Activated CD4-positive, alpha-beta T cell treated with anti-CD3 and anti-CD28 coated beads, Interleukin-2, amount 10 ng/mL, durations not matched to agents 24 days and 14 days (primary cell): ENCODE results near the gene RRAD. TPM values are rescaled to one million over a fixed set of nuclear protein-coding genes. Genes with fewer than 3 reads are reported as not detected.
"Not testable (repeated sequence)": the region's sequence is repeated elsewhere in the genome, so short reads cannot be mapped to it uniquely, and the experiment has no call there.

Experiments used
- DNase-seq: peaks from one replicate; pipeline ENCODE4 v3.0.0; 2022
- H3K27ac Mint-ChIP-seq: one replicate; pipeline ENCODE4 v1.8.0; 2022; ENCODE audit warnings: mild to moderate bottlenecking, mixed read lengths
- H3K27me3 Mint-ChIP-seq: one replicate; pipeline ENCODE4 v1.8.0; 2022; ENCODE audit warnings: mixed read lengths
- H3K36me3 Mint-ChIP-seq: one replicate; pipeline ENCODE4 v1.8.0; 2022; ENCODE audit warnings: low read depth, mild to moderate bottlenecking, mixed read lengths
- H3K4me1 Mint-ChIP-seq: one replicate; pipeline ENCODE4 v1.8.0; 2021; ENCODE audit warnings: mixed read lengths
- H3K4me3 Mint-ChIP-seq: one replicate; pipeline ENCODE4 v1.8.0; 2022; ENCODE audit warnings: mild to moderate bottlenecking, moderate library complexity, mixed read lengths
- H3K9me3 Mint-ChIP-seq: one replicate; pipeline ENCODE4 v1.8.0; 2021; ENCODE audit warnings: mixed read lengths
- intact Hi-C: fragments of 100-400 bp; cut with micrococcal nuclease; formaldehyde crosslinking; loops from one replicate; pipeline ENCODE4 v1.15.1; 2023
- total RNA-seq: library from RNA; stranded (reverse); gene quantifications from 2 replicates; pipeline ENCODE4 v1.2.3, GENCODE V29; 2022

Gene RRAD
- total RNA-seq, 1 donor from 2014 or later: 1.3 TPM

DNA sequence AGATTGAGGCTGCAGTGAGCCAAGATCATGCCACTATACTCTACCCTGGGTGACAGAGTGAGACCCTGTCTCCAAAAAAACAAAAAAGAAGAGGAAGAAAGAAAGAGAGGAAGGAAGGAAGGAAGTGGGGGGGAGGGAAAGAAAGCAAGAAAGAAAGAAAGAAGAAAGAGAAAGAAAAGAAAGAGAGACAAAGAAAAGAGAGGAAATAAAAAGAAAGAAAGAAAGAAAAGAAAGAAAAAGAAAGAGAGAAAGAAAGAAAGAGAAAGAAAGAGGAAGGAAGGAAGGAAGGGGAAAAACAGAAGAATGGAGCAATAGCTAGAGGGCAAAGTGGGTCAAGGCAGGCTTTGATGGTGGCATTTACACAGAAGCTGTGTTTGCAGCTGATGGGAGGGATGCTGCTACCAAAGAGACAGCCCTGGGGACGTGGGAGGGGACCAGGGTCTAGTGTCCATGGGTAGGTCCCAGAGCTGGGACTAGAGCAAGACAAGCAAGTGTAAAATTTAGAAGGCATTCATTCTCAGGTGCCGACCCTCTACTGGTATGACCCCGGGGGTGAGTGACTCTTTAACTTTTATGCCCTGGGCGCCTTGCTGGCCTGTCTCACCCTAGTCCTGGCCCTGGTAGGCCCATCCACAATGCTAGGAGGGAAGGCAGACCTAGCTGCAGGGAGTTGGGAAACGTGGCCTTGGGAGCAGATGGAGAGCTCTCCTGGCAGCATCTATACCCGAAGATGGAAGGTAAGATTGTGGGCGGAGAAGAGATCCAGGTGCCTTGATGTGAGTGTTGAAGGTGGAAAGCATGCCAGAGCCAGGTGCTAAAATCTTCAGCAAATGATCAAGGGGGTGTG, 33.7 kb upstream of the RRAD start:
- H3K36me3 Mint-ChIP-seq: no peaks in the 10 kb centered on the region
- H3K27ac Mint-ChIP-seq: no peak overlapping the region
- H3K4me1 Mint-ChIP-seq: peaks cover 35% of the 10 kb centered on the region
- no peak overlapping the region for H3K4me3 Mint-ChIP-seq
- no peaks in the 10 kb centered on the region for H3K9me3 Mint-ChIP-seq
- intact Hi-C loops: no loop called here
- no peak for DNase-seq
- no peaks in the 10 kb centered on the region for H3K27me3 Mint-ChIP-seq

DNA sequence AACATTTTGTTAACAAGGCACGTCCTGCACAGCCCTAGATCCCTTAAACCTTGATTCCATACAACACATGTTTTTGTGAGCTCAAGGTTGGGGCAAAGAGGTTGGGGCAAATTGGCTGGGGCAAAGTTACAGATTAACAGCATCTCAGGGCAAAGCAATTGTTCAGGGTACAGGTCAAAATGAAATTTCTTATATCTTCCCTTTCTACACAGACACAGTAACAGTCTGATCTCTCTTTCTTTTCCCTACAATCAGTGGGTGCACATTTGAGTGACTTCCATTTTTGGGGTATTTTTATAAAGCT, 30.8 kb upstream of the RRAD start:
- H3K27ac Mint-ChIP-seq, H3K9me3 Mint-ChIP-seq, intact Hi-C loops: not testable (repeated sequence)

DNA sequence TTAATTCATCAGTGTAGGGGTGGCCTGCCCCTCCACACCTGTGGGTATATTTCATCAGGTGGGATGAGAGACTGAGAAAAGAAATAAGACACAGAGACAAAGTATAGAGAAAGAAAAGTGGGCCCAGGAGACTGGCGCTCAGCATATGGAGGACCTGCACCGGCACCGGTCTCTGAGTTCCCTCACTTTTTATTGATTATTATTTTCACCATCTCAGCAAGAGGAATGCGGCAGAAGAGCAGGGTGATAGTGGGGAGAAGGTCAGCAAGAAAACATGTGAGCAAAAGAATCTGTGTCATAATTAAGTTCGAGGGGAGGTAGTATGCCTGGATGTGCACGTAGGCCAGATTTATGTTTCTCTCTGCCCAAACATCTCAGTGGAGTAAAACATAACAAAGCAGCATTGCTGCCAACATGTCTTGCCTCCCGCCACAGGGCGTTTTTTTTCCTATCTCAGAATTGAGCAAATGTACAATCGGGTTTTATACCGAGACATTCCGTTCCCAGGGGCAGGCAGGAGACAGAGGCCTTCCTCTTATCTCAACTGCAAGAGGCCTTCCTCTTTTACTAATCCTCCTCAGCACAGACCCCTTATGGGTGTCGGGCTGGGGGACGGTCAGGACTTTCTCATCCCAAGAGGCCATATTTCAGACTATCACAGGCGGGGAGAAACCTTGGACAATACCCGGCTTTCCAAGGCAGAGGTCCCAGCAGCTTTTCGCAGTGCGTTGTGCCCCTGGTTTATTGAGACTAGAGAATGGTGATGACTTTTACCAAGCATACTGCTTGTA, 30.2 kb upstream of the RRAD start:
- H3K4me3 Mint-ChIP-seq, DNase-seq, H3K36me3 Mint-ChIP-seq, H3K27ac Mint-ChIP-seq, H3K9me3 Mint-ChIP-seq: not testable (repeated sequence)
- H3K27me3 Mint-ChIP-seq: peaks cover 17% of the 10 kb centered on the region
- H3K4me1 Mint-ChIP-seq: peaks cover 24% of the 10 kb centered on the region
- intact Hi-C loops: loop anchor here (2.0 kb wide), 2 partner anchors 21 to 59 kb away; no protein-coding TSS in a partner anchor

More for the DNA sequence above, 30.8 kb upstream of the RRAD start:
- not testable (repeated sequence) for H3K4me3 Mint-ChIP-seq, DNase-seq, H3K36me3 Mint-ChIP-seq
- Mint-ChIP-seq H3K4me1 (peaks cover 29% of the 10 kb centered on the region), H3K27me3 (peaks cover 15% of the 10 kb centered on the region)

DNA sequence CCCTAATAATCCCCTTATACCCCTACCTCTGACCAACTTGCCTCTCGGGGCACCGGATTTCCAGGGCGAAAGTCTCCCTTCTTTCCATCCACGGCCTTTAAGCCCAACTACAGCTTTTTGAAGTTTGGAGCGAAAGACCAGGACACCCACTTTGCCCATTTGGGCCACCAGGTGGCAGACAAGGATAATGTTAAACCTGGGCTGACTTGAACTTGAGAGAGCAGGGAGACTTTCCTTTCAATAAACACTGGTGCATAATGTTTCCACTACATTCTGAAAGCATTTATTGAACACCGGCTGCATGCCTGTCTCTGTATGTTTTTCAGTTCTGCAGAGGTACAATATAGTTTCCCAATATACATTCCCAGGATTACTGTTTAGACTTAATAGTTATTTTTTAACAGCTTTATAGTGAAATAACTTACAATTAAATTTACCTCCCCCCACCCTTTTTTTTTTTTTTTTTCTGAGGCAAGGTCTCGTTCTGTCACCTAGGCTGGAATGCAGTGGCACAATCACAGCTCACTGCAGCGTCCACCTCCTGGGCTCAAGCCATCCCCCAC, 28.8 kb upstream of the RRAD start:
- no peaks in the 10 kb centered on the region for H3K9me3 Mint-ChIP-seq
- DNase-seq: peak; percentile 95
- no peak overlapping the region for H3K27ac Mint-ChIP-seq
- no peaks in the 10 kb centered on the region for H3K36me3 Mint-ChIP-seq
- H3K27me3 Mint-ChIP-seq: peaks cover 28% of the 10 kb centered on the region
- peaks cover 24% of the 10 kb centered on the region for H3K4me1 Mint-ChIP-seq
- intact Hi-C loops: loop anchor here (1.0 to 2.0 kb wide), 4 partner anchors 23 to 231 kb away; no protein-coding TSS in a partner anchor
- no peak overlapping the region for H3K4me3 Mint-ChIP-seq

DNA sequence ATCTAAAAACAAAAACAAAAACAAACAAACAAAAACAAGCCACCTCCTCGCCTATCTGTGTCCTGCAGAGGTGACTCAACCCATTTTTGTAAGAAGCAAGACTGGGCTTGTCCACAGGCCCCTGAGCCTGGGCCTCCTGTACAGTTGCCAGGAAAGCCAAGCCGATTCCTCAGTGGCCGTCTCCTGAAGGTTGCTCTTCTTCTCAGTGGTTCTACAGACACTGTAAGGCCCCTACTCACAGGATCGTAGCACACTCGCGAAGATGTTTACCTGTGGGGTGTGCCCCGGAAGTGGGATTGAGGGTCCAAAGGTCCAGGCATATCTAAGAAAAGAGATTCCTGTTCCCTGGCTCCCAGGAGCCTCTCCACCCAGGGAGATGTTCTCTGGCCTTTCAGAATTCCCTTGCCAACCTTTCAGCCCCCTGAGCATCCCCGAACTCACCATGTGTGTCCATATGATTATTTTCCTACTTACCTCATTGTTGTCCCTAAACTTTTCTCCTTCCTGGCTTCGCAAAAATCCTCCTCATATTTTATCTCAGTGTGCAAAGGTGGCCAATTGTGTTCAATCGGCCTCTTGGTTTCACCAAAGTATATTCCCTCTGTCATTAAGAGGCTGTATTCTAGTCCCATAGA, 28.2 kb upstream of the RRAD start:
- peaks cover 34% of the 10 kb centered on the region for H3K27me3 Mint-ChIP-seq
- H3K36me3 Mint-ChIP-seq: no peaks in the 10 kb centered on the region
- DNase-seq: no peak
- H3K27ac Mint-ChIP-seq: no peak overlapping the region
- no peak overlapping the region for H3K4me3 Mint-ChIP-seq
- H3K4me1 Mint-ChIP-seq: peaks cover 20% of the 10 kb centered on the region
- intact Hi-C loops: loop anchor here (1.0 to 2.0 kb wide), 4 partner anchors 23 to 232 kb away; no protein-coding TSS in a partner anchor
- H3K9me3 Mint-ChIP-seq: no peaks in the 10 kb centered on the region

DNA sequence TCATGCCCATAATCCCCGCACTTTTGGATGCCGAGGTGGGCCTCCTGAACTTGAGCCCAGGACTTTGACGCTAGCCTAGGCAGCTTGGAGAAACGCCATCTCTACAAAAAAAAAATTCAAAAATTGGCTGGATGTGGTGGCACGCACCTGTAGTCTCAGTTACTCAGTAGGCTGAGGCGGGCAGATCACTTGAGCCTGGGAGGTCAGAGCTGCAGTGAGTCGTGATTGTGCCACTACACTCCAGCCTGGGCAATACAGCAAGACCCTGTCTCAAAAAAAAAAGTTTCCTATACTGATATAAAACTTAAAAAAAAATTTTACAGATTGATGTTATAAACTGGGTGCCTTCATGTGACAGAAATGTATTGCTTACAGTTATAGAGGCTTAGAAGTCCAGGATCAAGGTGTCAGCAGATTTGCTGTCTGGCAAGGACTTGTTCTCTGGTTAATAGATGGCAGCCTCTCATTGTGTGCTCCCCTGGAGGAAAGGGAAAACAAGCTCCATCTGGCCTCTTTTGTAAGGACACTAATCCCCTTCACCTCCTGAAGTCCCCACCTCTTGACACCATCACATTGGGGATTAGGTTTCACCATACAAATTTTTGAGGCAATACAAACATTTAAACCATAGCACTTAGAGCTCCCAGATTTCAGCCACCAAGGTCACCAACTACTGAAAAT, 27.2 kb upstream of the RRAD start:
- Mint-ChIP-seq H3K9me3 (no peaks in the 10 kb centered on the region), H3K36me3 (no peaks in the 10 kb centered on the region), H3K4me1 (peaks cover 18% of the 10 kb centered on the region), H3K27me3 (peaks cover 40% of the 10 kb centered on the region), H3K4me3 (no peak overlapping the region), H3K27ac (no peak overlapping the region)
- DNase-seq: no peak
- intact Hi-C loops: no loop called here

DNA sequence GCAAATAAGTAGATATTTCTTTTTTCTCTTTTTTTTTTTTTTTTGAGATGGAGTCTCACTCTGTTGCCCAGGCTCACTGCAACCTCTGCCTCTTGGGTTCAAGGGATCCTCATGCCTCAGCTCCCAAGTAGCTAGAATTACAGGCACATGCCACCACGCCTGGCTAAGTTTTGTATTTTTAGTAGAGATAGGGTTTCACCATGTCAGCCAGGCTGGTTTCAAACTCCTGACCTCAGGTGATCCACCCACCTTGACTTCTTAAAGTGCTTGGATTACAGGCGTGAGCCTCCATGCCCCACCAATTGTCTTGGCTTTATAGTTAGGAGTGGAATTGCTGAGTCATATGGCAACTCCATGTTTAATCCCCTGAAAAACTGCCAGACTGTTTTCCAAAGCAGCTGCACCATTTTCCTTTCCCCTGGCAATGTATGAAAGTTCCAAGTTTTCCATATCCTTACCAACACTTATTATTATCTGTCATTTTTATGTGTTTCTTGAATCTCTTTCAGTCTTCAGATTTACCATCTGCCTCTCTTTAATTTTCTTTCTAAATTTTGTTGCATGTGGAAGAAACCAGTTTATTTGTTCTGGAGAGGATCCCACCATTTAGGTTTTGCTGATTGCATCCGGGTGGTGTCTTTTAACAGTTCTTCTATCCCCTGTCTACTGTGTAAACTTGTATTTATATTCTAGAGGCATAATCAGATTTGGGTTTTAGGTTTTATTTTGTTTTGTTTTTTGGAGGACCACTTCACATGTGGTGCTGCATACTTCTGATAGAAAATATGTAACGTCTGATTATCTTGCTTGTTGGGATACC, 25.8 kb upstream of the RRAD start:
- H3K9me3 Mint-ChIP-seq: no peaks in the 10 kb centered on the region
- peaks cover 22% of the 10 kb centered on the region for H3K4me1 Mint-ChIP-seq
- DNase-seq: no peak
- intact Hi-C loops: no loop called here
- no peak overlapping the region for H3K27ac Mint-ChIP-seq
- peaks cover 40% of the 10 kb centered on the region for H3K27me3 Mint-ChIP-seq
- H3K36me3 Mint-ChIP-seq: no peaks in the 10 kb centered on the region
- no peak overlapping the region for H3K4me3 Mint-ChIP-seq

DNA sequence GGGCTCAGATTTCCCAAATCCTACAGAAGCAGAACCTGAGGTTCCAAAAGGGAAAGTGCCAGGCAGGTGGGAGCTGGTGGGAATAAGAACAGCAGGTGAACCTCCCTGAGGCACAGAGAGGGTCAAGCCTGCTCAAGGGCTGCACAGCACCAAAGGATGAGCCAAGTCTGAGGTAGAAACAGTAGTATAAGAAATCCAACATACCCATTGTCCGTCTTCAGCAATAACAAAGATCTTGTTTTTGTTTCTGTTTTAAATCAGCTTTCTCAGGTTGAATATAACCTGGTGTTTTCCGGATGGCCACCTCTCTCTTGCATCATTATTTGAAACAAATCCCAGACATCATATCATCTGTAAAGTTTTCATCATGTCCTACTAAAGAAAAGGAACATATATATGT, 25.1 kb upstream of the RRAD start:
- Mint-ChIP-seq H3K4me1 (peaks cover 22% of the 10 kb centered on the region), H3K9me3 (no peaks in the 10 kb centered on the region), H3K27ac (no peak overlapping the region), H3K36me3 (no peaks in the 10 kb centered on the region), H3K4me3 (no peak overlapping the region), H3K27me3 (peaks cover 40% of the 10 kb centered on the region)
- intact Hi-C loops: no loop called here
- no peak for DNase-seq

DNA sequence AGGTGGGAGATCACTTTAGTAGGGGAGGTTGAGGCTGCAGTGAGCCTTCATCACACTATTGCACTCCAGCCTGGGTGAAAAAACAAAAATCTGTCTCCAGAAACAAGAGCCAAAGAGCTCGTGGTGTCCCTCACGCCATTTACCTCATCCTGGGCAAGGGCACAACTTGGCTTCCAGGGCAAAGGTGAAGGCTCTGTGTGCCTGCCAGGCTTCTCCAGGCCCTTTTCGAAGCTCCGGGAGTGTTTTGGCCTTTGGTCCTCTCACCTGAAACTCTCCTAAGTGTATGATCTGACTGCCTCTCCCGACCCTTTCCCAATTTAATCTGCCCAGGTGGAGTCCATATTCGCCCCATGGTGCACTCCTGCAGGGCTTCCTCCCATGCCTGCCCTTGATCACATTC, 24.1 kb upstream of the RRAD start:
- DNase-seq: no peak
- no peak overlapping the region for H3K4me3 Mint-ChIP-seq
- intact Hi-C loops: loop anchor here (5.0 kb wide), 1 partner anchor 208 kb away; the partner anchor contains the start of genes FBXL8 and TRADD
- H3K27ac Mint-ChIP-seq: no peak overlapping the region
- H3K36me3 Mint-ChIP-seq: no peaks in the 10 kb centered on the region
- H3K9me3 Mint-ChIP-seq: no peaks in the 10 kb centered on the region
- H3K27me3 Mint-ChIP-seq: peaks cover 40% of the 10 kb centered on the region
- H3K4me1 Mint-ChIP-seq: peaks cover 22% of the 10 kb centered on the region

DNA sequence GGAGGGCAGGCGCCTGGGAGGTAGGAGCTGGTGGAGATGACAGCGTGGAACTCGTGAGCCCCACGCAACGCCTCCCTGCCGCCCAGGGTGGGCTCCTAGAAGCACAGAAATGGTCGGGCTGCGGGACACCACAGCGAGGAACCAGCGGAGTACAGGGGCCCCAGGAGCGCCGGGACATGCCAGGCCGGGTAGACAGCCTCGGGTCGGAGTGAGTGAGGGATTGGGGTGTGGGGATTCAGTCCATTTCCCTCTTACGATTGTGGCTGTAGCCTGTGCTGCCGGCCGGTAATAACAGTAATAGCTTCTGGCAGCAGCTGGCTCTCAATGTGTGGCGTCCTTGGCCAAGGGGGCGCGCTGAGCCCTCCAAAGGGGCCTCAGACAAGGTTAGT, 23.5 kb upstream of the RRAD start:
- no peak overlapping the region for H3K27ac Mint-ChIP-seq
- intact Hi-C loops: loop anchor here (5.0 kb wide), 1 partner anchor 208 kb away; the partner anchor contains the start of genes FBXL8 and TRADD
- no peak for DNase-seq
- peaks cover 20% of the 10 kb centered on the region for H3K4me1 Mint-ChIP-seq
- no peaks in the 10 kb centered on the region for H3K9me3 Mint-ChIP-seq
- H3K4me3 Mint-ChIP-seq: peak overlapping the region; percentile 89
- H3K27me3 Mint-ChIP-seq: peaks cover 38% of the 10 kb centered on the region
- H3K36me3 Mint-ChIP-seq: no peaks in the 10 kb centered on the region

DNA sequence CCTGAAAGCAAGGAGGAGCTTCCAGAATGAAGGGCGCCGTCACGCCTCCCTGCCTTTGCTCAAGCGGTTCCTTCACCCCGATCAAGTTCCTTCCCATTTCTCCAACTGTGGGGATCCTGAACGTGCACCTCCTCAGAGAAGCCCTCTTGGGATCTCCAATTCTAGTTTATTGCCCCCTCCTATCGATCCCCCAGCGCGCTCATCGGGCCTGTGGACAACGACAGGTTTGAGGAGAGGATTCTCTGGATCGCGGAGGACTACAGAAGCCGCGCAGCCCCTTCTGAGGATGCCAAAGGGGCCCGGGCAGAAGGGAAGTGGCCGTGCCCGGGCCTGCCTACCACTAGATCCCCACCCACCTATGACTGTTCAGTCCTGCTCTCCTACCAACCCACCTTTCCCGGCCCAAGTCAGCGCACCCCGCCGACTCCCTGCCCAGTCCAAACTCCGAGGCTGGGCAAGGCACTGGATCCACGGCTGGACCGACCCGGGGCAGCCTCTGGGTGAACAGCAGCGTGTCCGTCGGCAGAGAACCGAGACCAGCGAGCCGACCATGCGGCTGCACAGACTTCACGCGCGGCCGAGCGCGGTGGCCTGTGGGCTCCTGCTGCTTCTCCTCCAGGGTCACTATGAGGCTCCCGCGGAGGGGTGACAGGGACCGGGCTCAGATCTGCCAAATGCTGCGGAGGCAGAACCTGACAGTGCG, 22.9 kb upstream of the RRAD start:
- intact Hi-C loops: loop anchor here (5.0 kb wide), 1 partner anchor 209 kb away; the partner anchor contains the start of genes FBXL8 and TRADD
- Mint-ChIP-seq H3K4me3 (peak overlapping the region; percentile 89), H3K36me3 (no peaks in the 10 kb centered on the region), H3K4me1 (peaks cover 18% of the 10 kb centered on the region), H3K27ac (peak overlapping the region; percentile 48), H3K27me3 (peaks cover 37% of the 10 kb centered on the region), H3K9me3 (no peaks in the 10 kb centered on the region)
- peak; percentile 70 for DNase-seq
